ENCODE data around the gene TMEM240.

Gene TMEM240

DNA sequence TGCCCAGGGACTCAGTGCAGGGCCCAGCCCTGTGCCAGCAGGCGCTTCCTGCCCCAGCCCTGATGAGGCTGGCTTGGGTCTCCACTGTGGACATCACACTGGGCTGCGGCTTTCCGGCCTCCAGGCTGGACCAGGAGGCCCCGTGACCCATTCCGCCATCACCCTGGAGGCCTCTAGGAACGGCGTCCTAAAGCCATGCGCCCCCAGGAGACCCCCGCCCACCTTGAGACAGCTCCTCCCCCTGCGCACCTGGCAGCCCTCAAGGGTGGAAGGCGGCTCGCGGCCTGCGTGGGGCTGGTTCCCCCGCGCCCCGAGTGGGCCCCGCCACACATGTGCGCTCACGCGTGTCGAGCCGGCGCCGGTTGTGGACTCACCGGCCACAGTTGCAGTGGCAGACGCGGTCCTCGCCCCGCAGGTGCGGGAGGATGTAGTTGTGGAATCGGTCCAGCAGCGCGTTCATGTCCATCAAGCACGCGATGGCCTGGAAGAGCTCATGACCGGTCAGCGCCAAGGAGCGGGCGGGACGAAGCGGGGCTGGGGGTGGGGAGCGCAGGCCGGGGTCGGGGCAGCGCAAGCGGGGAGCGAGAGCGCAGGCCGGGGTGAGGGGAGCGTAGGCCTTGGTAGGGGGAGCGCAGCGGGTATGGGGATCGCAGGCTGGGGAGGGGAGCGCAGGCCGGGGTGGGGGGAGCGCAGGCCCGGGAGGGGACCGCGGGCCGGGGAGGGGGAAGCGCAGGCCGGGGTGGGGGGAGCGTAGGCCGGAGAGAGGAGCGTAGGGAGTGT, 924 bp downstream of the TMEM240 start:
- Histone ChIP-seq H3K36me3 (ENCODE audit: control insufficient read depth, insufficient read depth, low read length) (no peaks in the 10 kb centered on the region), H3K4me1 (no peaks in the 10 kb centered on the region)

GRCh38 chr1:1538989-1539309, 1.5 kb downstream of the TMEM240 start:
- Histone ChIP-seq H3K27me3 (ENCODE audit: control insufficient read depth, insufficient read depth, low read length) (no peaks in the 10 kb centered on the region), H2AFZ (no peak overlapping the region), H3K4me1 (no peaks in the 10 kb centered on the region), H3K27ac (no peak overlapping the region), H3K4me3 (ENCODE audit: low read depth, low read length) (peak overlapping the region; percentile 44), H3K9ac (no peak overlapping the region), H3K4me2 (ENCODE audit: low read length) (no peak overlapping the region), H3K36me3 (ENCODE audit: control insufficient read depth, insufficient read depth, low read length) (no peaks in the 10 kb centered on the region), H3K9me3 (ENCODE audit: control insufficient read depth, low read length) (no peaks in the 10 kb centered on the region), H3K79me2 (no peaks in the 10 kb centered on the region)
- no peak for TF ChIP-seq CTCF (IDR thresholded peaks at IDR 0.05)

More for the DNA sequence above, 924 bp downstream of the TMEM240 start:
- peak overlapping the region; percentile 44 for H3K4me3 ChIP-seq (ENCODE audit: low read depth, low read length)
- H2AFZ ChIP-seq: no peak overlapping the region
- no peak overlapping the region for H3K27ac ChIP-seq
- H3K27me3 ChIP-seq (ENCODE audit: control insufficient read depth, insufficient read depth, low read length): no peaks in the 10 kb centered on the region
- no peak for TF ChIP-seq CTCF (IDR thresholded peaks at IDR 0.05)
- no peaks in the 10 kb centered on the region for H3K79me2 ChIP-seq
- no peaks in the 10 kb centered on the region for H3K9me3 ChIP-seq (ENCODE audit: control insufficient read depth, low read length)
- peak overlapping the region; percentile 87 for H3K4me2 ChIP-seq (ENCODE audit: low read length)
- H3K9ac ChIP-seq: no peak overlapping the region

DNA sequence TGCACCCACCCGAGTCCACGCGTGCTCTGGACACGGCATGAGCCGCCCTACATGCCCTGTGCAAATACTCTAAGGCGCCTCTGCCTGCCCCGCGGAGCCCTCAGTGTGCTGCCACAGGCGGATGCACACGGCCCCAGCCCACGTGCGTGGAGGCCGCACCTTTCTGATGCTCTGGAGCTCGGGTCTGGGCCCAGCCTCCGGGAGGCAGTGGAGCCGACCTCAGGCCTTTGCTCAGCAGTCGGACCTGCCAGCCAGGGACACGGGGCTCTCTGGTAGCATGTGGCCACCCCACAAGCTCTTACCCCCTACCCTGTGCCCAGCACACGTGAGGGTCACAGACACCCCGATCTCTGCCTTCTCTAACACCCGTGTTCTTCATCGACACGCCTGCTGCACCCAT, 2.1 kb downstream of the TMEM240 start:
- no peak overlapping the region for H2AFZ ChIP-seq
- H3K4me1 ChIP-seq: no peaks in the 10 kb centered on the region
- no peak overlapping the region for H3K4me3 ChIP-seq (ENCODE audit: low read depth, low read length)
- H3K79me2 ChIP-seq: no peaks in the 10 kb centered on the region
- H3K36me3 ChIP-seq (ENCODE audit: control insufficient read depth, insufficient read depth, low read length): no peaks in the 10 kb centered on the region
- no peaks in the 10 kb centered on the region for H3K27me3 ChIP-seq (ENCODE audit: control insufficient read depth, insufficient read depth, low read length)
- H3K9ac ChIP-seq: no peak overlapping the region
- TF ChIP-seq CTCF (IDR thresholded peaks at IDR 0.05): no peak
- no peak overlapping the region for H3K27ac ChIP-seq
- H3K9me3 ChIP-seq (ENCODE audit: control insufficient read depth, low read length): no peaks in the 10 kb centered on the region
- H3K4me2 ChIP-seq (ENCODE audit: low read length): no peak overlapping the region

GRCh38 chr1:1537626-1538250, 2.7 kb downstream of the TMEM240 start:
- no peak overlapping the region for H3K4me3 ChIP-seq (ENCODE audit: low read depth, low read length)
- no peaks in the 10 kb centered on the region for H3K79me2 ChIP-seq
- no peak overlapping the region for H3K9ac ChIP-seq
- no peak overlapping the region for H3K4me2 ChIP-seq (ENCODE audit: low read length)
- no peak overlapping the region for H2AFZ ChIP-seq
- no peak for TF ChIP-seq CTCF (IDR thresholded peaks at IDR 0.05)
- H3K4me1 ChIP-seq: no peaks in the 10 kb centered on the region
- H3K9me3 ChIP-seq (ENCODE audit: control insufficient read depth, low read length): no peaks in the 10 kb centered on the region
- no peaks in the 10 kb centered on the region for H3K27me3 ChIP-seq (ENCODE audit: control insufficient read depth, insufficient read depth, low read length)
- no peak overlapping the region for H3K27ac ChIP-seq
- no peaks in the 10 kb centered on the region for H3K36me3 ChIP-seq (ENCODE audit: control insufficient read depth, insufficient read depth, low read length)

Data from parathyroid adenoma (tissue), 2 donors.